SK-N-SH (cell line): ENCODE results near the gene ABO. TPM values are rescaled to one million over a fixed set of nuclear protein-coding genes. Genes with fewer than 3 reads are reported as not detected.
"Not testable (repeated sequence)": the region's sequence is repeated elsewhere in the genome, so short reads cannot be mapped to it uniquely, and the experiment has no call there.

Experiments used
- CTCF ChIA-PET: fragments of 300-600, 350-600 bp; formaldehyde crosslinking; extraction: SDS; loops from one replicate; lab custom pipeline; 2021; lab: Yijun Ruan, JAX
- POLR2A ChIA-PET: fragments of 350-600 bp; sonication (Branson Sonifier 250); formaldehyde crosslinking; extraction: SDS; loops from one replicate; lab custom pipeline; 2020; ENCODE audit warnings: antibody characterized with exemption, inconsistent platforms; lab: Yijun Ruan, JAX
- DNase-seq: peaks from one replicate; pipeline ENCODE4 v3.0.0; 2012
- H2AFZ ChIP-seq: fragments of 200-600 bp; sonication (generic); 2 replicates; pipeline ENCODE4 v1.8.1; 2016; ENCODE audit warnings: antibody characterized with exemption, mild to moderate bottlenecking, low read depth
- H3F3A ChIP-seq: fragments of 200-600 bp; sonication (generic); replicated peaks from 2 replicates; pipeline ENCODE3; 2016; ENCODE audit warnings: antibody characterized with exemption, mild to moderate bottlenecking; ENCODE audit not compliant: insufficient read depth
- H3K27ac ChIP-seq, 2 experiments: fragments of 200-500 bp in 1 of 2; fragments of 200-600 bp in 1 of 2; sonication (Bioruptor generic) in 1 of 2; sonication (generic), shearing (Covaris generic) in 1 of 2; 2 replicates each; pipeline versions ENCODE4 v1.5.1 to v1.6.1; 2014 to 2016; ENCODE audit warnings: low read depth in 2 of 2, inconsistent platforms in 1 of 2, low read length in 1 of 2, mild to moderate bottlenecking in 1 of 2, mixed read lengths in 1 of 2
- H3K27me3 ChIP-seq: fragments of 200-600 bp; sonication (generic), shearing (Covaris generic); 2 replicates; pipeline ENCODE4 v1.6.1; 2016; ENCODE audit warnings: mixed run types; ENCODE audit not compliant: insufficient read depth
- H3K36me3 ChIP-seq, 2 experiments: fragments of 200-500 bp in 1 of 2; fragments of 200-600 bp in 1 of 2; sonication (Bioruptor generic) in 1 of 2; sonication (generic) in 1 of 2; replicated peaks in 1 of 2; 2 replicates each; pipeline versions ENCODE3 to v1.5.1; 2014 to 2016; ENCODE audit warnings: low read length in 1 of 2, mild to moderate bottlenecking in 1 of 2; ENCODE audit not compliant: insufficient read depth in 2 of 2, control insufficient read depth in 1 of 2
- H3K4me1 ChIP-seq, 2 experiments: fragments of 200-500 bp in 1 of 2; fragments of 200-600 bp in 1 of 2; sonication (Bioruptor generic) in 1 of 2; sonication (generic), shearing (Covaris generic) in 1 of 2; 2 replicates each; pipeline versions ENCODE4 v1.5.1 to v1.6.1; 2014 to 2016; ENCODE audit warnings: low read depth in 1 of 2, low read length in 1 of 2, mixed run types in 1 of 2; ENCODE audit not compliant: insufficient read depth in 2 of 2, control insufficient read depth in 1 of 2
- H3K4me2 ChIP-seq: fragments of 200-600 bp; sonication (generic), shearing (Covaris generic); 2 replicates; pipeline ENCODE4 v1.6.1; 2017; ENCODE audit warnings: mixed run types
- H3K4me3 ChIP-seq, 2 experiments: fragments of 200-500 bp in 1 of 2; fragments of 200-600 bp in 1 of 2; sonication (Bioruptor generic) in 1 of 2; sonication (generic), shearing (Covaris generic) in 1 of 2; 2 replicates each; pipeline versions ENCODE4 v1.5.1 to v1.8.1; 2014 to 2016; ENCODE audit warnings: low read depth in 2 of 2, inconsistent platforms in 1 of 2, low read length in 1 of 2, mild to moderate bottlenecking in 1 of 2, mixed read lengths in 1 of 2, moderate library complexity in 1 of 2
- H3K79me2 ChIP-seq: fragments of 200-600 bp; sonication (generic); 2 replicates; pipeline ENCODE4 v1.8.1; 2017; ENCODE audit warnings: mild to moderate bottlenecking; ENCODE audit not compliant: insufficient read depth
- H3K9ac ChIP-seq: fragments of 200-600 bp; sonication (generic); 2 replicates; pipeline ENCODE4 v1.6.1; 2017; ENCODE audit warnings: mixed run types
- H3K9me2 ChIP-seq: fragments of 200-600 bp; sonication (generic); 2 replicates; pipeline ENCODE4 v1.6.1; 2017; ENCODE audit warnings: mixed run types
- H3K9me3 ChIP-seq: fragments of 200-600 bp; sonication (generic); 2 replicates; pipeline ENCODE4 v1.6.1; 2017; ENCODE audit warnings: mixed run types, mild to moderate bottlenecking, moderate library complexity
- H4K20me1 ChIP-seq: fragments of 200-600 bp; sonication (generic); 2 replicates; pipeline ENCODE4 v1.6.1; 2017; ENCODE audit warnings: mild to moderate bottlenecking, mixed run types; ENCODE audit not compliant: insufficient read depth
- CHD2 ChIP-seq: fragments of 150-350 bp; IDR thresholded peaks from 2 replicates; pipeline ENCODE4 v1.6.1; 2018; ENCODE audit warnings: low read length; ENCODE audit not compliant: partially characterized antibody
- EP300 ChIP-seq, 2 experiments: IDR thresholded peaks; 2 replicates each; pipeline versions ENCODE4 v1.4.0 to v1.6.1; 2012; ENCODE audit warnings: borderline replicate concordance in 1 of 2, low read depth in 1 of 2, low read length in 1 of 2
- EZH2phosphoT487 ChIP-seq: fragments of 200-600 bp; sonication (generic); IDR thresholded peaks from 2 replicates; pipeline ENCODE4 v1.6.1; 2017; ENCODE audit warnings: low read depth, mixed run types, mild to moderate bottlenecking, antibody characterized with exemption, moderate library complexity, borderline replicate concordance
- FOXJ3 ChIP-seq: sonication (generic); formaldehyde crosslinking; IDR thresholded peaks from 2 replicates; pipeline ENCODE4 v1.5.1; 2020; ENCODE audit warnings: mild to moderate bottlenecking, missing genetic modification reagents
- IRF3 ChIP-seq: fragments of 150-350 bp; IDR thresholded peaks from 2 replicates; pipeline ENCODE4 v1.6.1; 2016; ENCODE audit warnings: mild to moderate bottlenecking, low read depth, low read length
- JUND ChIP-seq: IDR thresholded peaks from 2 replicates; pipeline ENCODE4 v1.4.0; 2012
- MAX ChIP-seq: IDR thresholded peaks from 2 replicates; pipeline ENCODE4 v1.4.0; 2012; ENCODE audit warnings: low read depth
- MEF2A ChIP-seq: IDR thresholded peaks from 2 replicates; pipeline ENCODE4 v1.4.0; 2012; ENCODE audit warnings: low read depth, borderline replicate concordance
- MXI1 ChIP-seq: IDR thresholded peaks from 2 replicates; pipeline ENCODE4 v1.6.1; 2012; ENCODE audit warnings: mild to moderate bottlenecking, low read depth, low read length, improper control_type of control experiment
- POLR2AphosphoS5 ChIP-seq: IDR thresholded peaks from 2 replicates; pipeline ENCODE4 v1.6.1; 2012; ENCODE audit warnings: low read depth, low read length
- RCOR1 ChIP-seq: fragments of 150-350 bp; IDR thresholded peaks from 2 replicates; pipeline ENCODE4 v1.6.1; 2017; ENCODE audit warnings: antibody characterized with exemption, low read length
- RFX5 ChIP-seq: IDR thresholded peaks from 2 replicates; pipeline ENCODE4 v1.6.1; 2012; ENCODE audit warnings: mild to moderate bottlenecking, improper control_type of control experiment, low read length
- RXRA ChIP-seq: IDR thresholded peaks from 2 replicates; pipeline ENCODE4 v1.4.0; 2012; ENCODE audit warnings: low read depth, mild to moderate bottlenecking, borderline replicate concordance
- SIN3A ChIP-seq: IDR thresholded peaks from 2 replicates; pipeline ENCODE4 v1.6.1; 2012; ENCODE audit warnings: low read depth, mild to moderate bottlenecking, low read length, moderate library complexity, borderline replicate concordance
- TAF1 ChIP-seq: IDR thresholded peaks from 2 replicates; pipeline ENCODE4 v1.6.1; 2012; ENCODE audit warnings: low read depth, mild to moderate bottlenecking, low read length, moderate library complexity, borderline replicate concordance
- TCF12 ChIP-seq: IDR thresholded peaks from 2 replicates; pipeline ENCODE4 v1.4.0; 2012
- USF1 ChIP-seq: IDR thresholded peaks from 2 replicates; pipeline ENCODE4 v1.4.0; 2012; ENCODE audit warnings: low read depth, borderline replicate concordance
- YY1 ChIP-seq: IDR thresholded peaks from 2 replicates; pipeline ENCODE4 v1.4.0; 2012; ENCODE audit warnings: low read depth, mild to moderate bottlenecking
- ZBTB33 ChIP-seq: IDR thresholded peaks from 2 replicates; pipeline ENCODE4 v1.4.0; 2012; ENCODE audit warnings: low read depth, borderline replicate concordance
- WGBS: methylation state at CpG from one replicate; pipeline ENCODE4 v1.1.6; 2017; ENCODE audit warnings: low lambda C conversion rate; 5-methylcytosine and 5-hydroxymethylcytosine counted together
- polyA plus RNA-seq, 3 experiments: library from polyadenylated mRNA; depleted of rRNA; stranded (reverse); fragments of >200 nt; gene quantifications; 2 replicates each; pipeline ENCODE4 v1.2.3, GENCODE V29; 2012

The ABO gene
- polyA plus RNA-seq, 1 of the 3 experiments (the other 2 are of a cell fraction), result not detected

- ChIA-PET POLR2A (no interaction called here), CTCF (interaction anchor here (1.4 to 3.3 kb wide), 2 partner anchors 9 to 24 kb away, joined by 3 to 15 read pairs; no protein-coding TSS in a partner anchor)
- Histone ChIP-seq H3K36me3 (no peaks in the 10 kb centered on the region), H3K79me2 (no peaks in the 10 kb centered on the region), H2AFZ (no peak overlapping the region), H3K9me2 (no peaks in the 10 kb centered on the region), H3K27me3 (no peaks in the 10 kb centered on the region), H3K9me3 (no peaks in the 10 kb centered on the region), H4K20me1 (no peaks in the 10 kb centered on the region), H3K27ac (no peak overlapping the region), H3K4me1 (no peaks in the 10 kb centered on the region), H3F3A (no peaks in the 10 kb centered on the region), H3K4me2 (no peak overlapping the region), H3K9ac (no peak overlapping the region), H3K4me3 (no peak overlapping the region)
- TF ChIP-seq RXRA (no peak), IRF3 (no peak), EZH2phosphoT487 (no peak), USF1 (no peak), TAF1 (no peak), MXI1 (no peak), MEF2A (no peak), POLR2AphosphoS5 (no peak), YY1 (no peak), TCF12 (no peak), EP300 (IDR thresholded peaks at IDR 0.05; ENCODE audit: borderline replicate concordance in 1 of 2, low read depth in 1 of 2, low read length in 1 of 2) (no peak), RFX5 (no peak), FOXJ3 (no peak), RCOR1 (no peak), SIN3A (no peak), CHD2 (no peak), ZBTB33 (no peak), JUND (no peak), MAX (no peak)
- WGBS, result 64% methylated on average over 6 of the region's 13 CpGs
- no peak for DNase-seq
These were observed 45.5 kb upstream of the ABO start for GRCh38 chr9:133320421-133320881.

- H3K4me3 ChIP-seq, H3K36me3 ChIP-seq, H3K9me2 ChIP-seq, CTCF ChIA-PET, H3K4me2 ChIP-seq, H4K20me1 ChIP-seq, H3K9me3 ChIP-seq, H3K4me1 ChIP-seq, H2AFZ ChIP-seq, H3K79me2 ChIP-seq, DNase-seq, POLR2A ChIA-PET, H3F3A ChIP-seq, H3K27me3 ChIP-seq, H3K27ac ChIP-seq, H3K9ac ChIP-seq: not testable (repeated sequence)
- WGBS, result 23% methylated on average over 5 of the region's 13 CpGs
These were observed 42.5 kb upstream of the ABO start for GRCh38 chr9:133317551-133317950.
